ENCODE results near the gene CEBPE.

The CEBPE gene

GRCh38 chr14:23079716-23080115 lies 39.3 kb downstream of the CEBPE start:
- Histone ChIP-seq H3K27ac (ENCODE audit: poor library complexity, severe bottlenecking) (peak overlapping the region; percentile 81), H3K4me1 (ENCODE audit: insufficient read depth, poor library complexity, severe bottlenecking) (peaks cover 30% of the 10 kb centered on the region), H3K4me3 (ENCODE audit: severe bottlenecking) (no peak overlapping the region), H3K27me3 (ENCODE audit: insufficient read depth, poor library complexity, severe bottlenecking) (no peaks in the 10 kb centered on the region), H3K9me3 (ENCODE audit: severe bottlenecking) (no peaks in the 10 kb centered on the region), H3K36me3 (ENCODE audit: low read depth) (peaks cover 100% of the 10 kb centered on the region)
- TF ChIP-seq CTCF (IDR thresholded peaks at IDR 0.05; ENCODE audit: poor library complexity, severe bottlenecking): no peak
- ATAC-seq (ENCODE audit: low read depth) (no peak), DNase-seq (ENCODE audit: low spot score) (no peak)

- ATAC-seq (ENCODE audit: low read depth) (peak; percentile 98), DNase-seq (ENCODE audit: low spot score) (no peak)
- H3K27ac ChIP-seq (ENCODE audit: poor library complexity, severe bottlenecking): peak overlapping the region; percentile 81
- H3K4me3 ChIP-seq (ENCODE audit: severe bottlenecking): no peak overlapping the region
- peaks cover 30% of the 10 kb centered on the region for H3K4me1 ChIP-seq (ENCODE audit: insufficient read depth, poor library complexity, severe bottlenecking)
- peak; percentile 30 for TF ChIP-seq CTCF (IDR thresholded peaks at IDR 0.05; ENCODE audit: poor library complexity, severe bottlenecking)
- no peaks in the 10 kb centered on the region for H3K27me3 ChIP-seq (ENCODE audit: insufficient read depth, poor library complexity, severe bottlenecking)
- peaks cover 100% of the 10 kb centered on the region for H3K36me3 ChIP-seq (ENCODE audit: low read depth)
- H3K9me3 ChIP-seq (ENCODE audit: severe bottlenecking): no peaks in the 10 kb centered on the region
These were observed 40.4 kb downstream of the CEBPE start for GRCh38 chr14:23078692-23079116.

- H3K27me3 ChIP-seq (ENCODE audit: insufficient read depth, poor library complexity, severe bottlenecking): no peaks in the 10 kb centered on the region
- H3K27ac ChIP-seq (ENCODE audit: poor library complexity, severe bottlenecking): peak overlapping the region; percentile 81
- peaks cover 100% of the 10 kb centered on the region for H3K36me3 ChIP-seq (ENCODE audit: low read depth)
- no peak for TF ChIP-seq CTCF (IDR thresholded peaks at IDR 0.05; ENCODE audit: poor library complexity, severe bottlenecking)
- no peaks in the 10 kb centered on the region for H3K9me3 ChIP-seq (ENCODE audit: severe bottlenecking)
- peaks cover 30% of the 10 kb centered on the region for H3K4me1 ChIP-seq (ENCODE audit: insufficient read depth, poor library complexity, severe bottlenecking)
- ATAC-seq (ENCODE audit: low read depth) (no peak), DNase-seq (ENCODE audit: low spot score) (no peak)
- no peak overlapping the region for H3K4me3 ChIP-seq (ENCODE audit: severe bottlenecking)
These were observed 41.1 kb downstream of the CEBPE start for GRCh38 chr14:23077962-23078361.

- ATAC-seq (ENCODE audit: low read depth): no peak
- H3K4me1 ChIP-seq (ENCODE audit: insufficient read depth, poor library complexity, severe bottlenecking): peaks cover 34% of the 10 kb centered on the region
- peak overlapping the region; percentile 81 for H3K27ac ChIP-seq (ENCODE audit: poor library complexity, severe bottlenecking)
- peaks cover 100% of the 10 kb centered on the region for H3K36me3 ChIP-seq (ENCODE audit: low read depth)
- no peaks in the 10 kb centered on the region for H3K27me3 ChIP-seq (ENCODE audit: insufficient read depth, poor library complexity, severe bottlenecking)
- DNase-seq (ENCODE audit: low spot score): no peak
- H3K9me3 ChIP-seq (ENCODE audit: severe bottlenecking): no peaks in the 10 kb centered on the region
- peak; percentile 96 for TF ChIP-seq CTCF (IDR thresholded peaks at IDR 0.05; ENCODE audit: poor library complexity, severe bottlenecking)
- H3K4me3 ChIP-seq (ENCODE audit: severe bottlenecking): no peak overlapping the region
These were observed 42.2 kb downstream of the CEBPE start for GRCh38 chr14:23076785-23077408.

GRCh38 chr14:23074906-23075305 lies 44.1 kb downstream of the CEBPE start:
- H3K36me3 ChIP-seq (ENCODE audit: low read depth): peaks cover 83% of the 10 kb centered on the region
- no peaks in the 10 kb centered on the region for H3K27me3 ChIP-seq (ENCODE audit: insufficient read depth, poor library complexity, severe bottlenecking)
- H3K9me3 ChIP-seq (ENCODE audit: severe bottlenecking): no peaks in the 10 kb centered on the region
- no peak overlapping the region for H3K4me3 ChIP-seq (ENCODE audit: severe bottlenecking)
- no peak for TF ChIP-seq CTCF (IDR thresholded peaks at IDR 0.05; ENCODE audit: poor library complexity, severe bottlenecking)
- ATAC-seq (ENCODE audit: low read depth): no peak
- no peak overlapping the region for H3K27ac ChIP-seq (ENCODE audit: poor library complexity, severe bottlenecking)
- no peak for DNase-seq (ENCODE audit: low spot score)
- peaks cover 38% of the 10 kb centered on the region for H3K4me1 ChIP-seq (ENCODE audit: insufficient read depth, poor library complexity, severe bottlenecking)
